ENCODE data around the gene KLF18. TPM values are rescaled to one million over a fixed set of nuclear protein-coding genes. Genes with fewer than 3 reads are reported as not detected.

KLF18 gene
- total and polyA plus RNA-seq, 11 donors: not detected

- Histone ChIP-seq H3K9me3 (no peaks in the 10 kb centered on the region), H3K4me1 (no peaks in the 10 kb centered on the region), H3K4me3 (no peak overlapping the region), H3K27ac (no peak overlapping the region), H3K27me3 (peaks cover 0 to 14% (median 0%) of the 10 kb centered on the region in 9 donors), H3K36me3 (no peaks in the 10 kb centered on the region)
- ATAC-seq (no peak), DNase-seq (no peak)
- intact Hi-C loops (cut with DNase I): no loop called here
- 88 to 95% (median 95%) methylated on average over 5 of the region's 5 CpGs for WGBS, 4 donors
- TF ChIP-seq CTCF (IDR thresholded peaks at IDR 0.05): no peak
- TF ChIP-seq POLR2A (IDR thresholded peaks at IDR 0.05): no peak
Measured at GRCh38 chr1:44110916-44111315, 30.5 kb downstream of the KLF18 start.

GRCh38 chr1:44108971-44109370 lies 32.5 kb downstream of the KLF18 start:
- Histone ChIP-seq H3K9me3 (no peaks in the 10 kb centered on the region), H3K27me3 (peaks cover 0 to 15% (median 0%) of the 10 kb centered on the region in 9 donors), H3K36me3 (no peaks in the 10 kb centered on the region), H3K4me1 (no peaks in the 10 kb centered on the region), H3K27ac (no peak overlapping the region), H3K4me3 (no peak overlapping the region)
- ATAC-seq: no peak
- intact Hi-C loops (cut with DNase I): no loop called here
- DNase-seq: no peak
- 92 to 96% (median 94%) methylated on average over 1 of the region's 1 CpG for WGBS, 4 donors
- TF ChIP-seq CTCF (IDR thresholded peaks at IDR 0.05) (no peak), POLR2A (IDR thresholded peaks at IDR 0.05) (no peak)

GRCh38 chr1:44108241-44108640 lies 33.2 kb downstream of the KLF18 start:
- no peak for DNase-seq
- WGBS, 4 donors: 84 to 92% (median 89%) methylated on average over 1 of the region's 1 CpG
- intact Hi-C loops (cut with DNase I): no loop called here
- Histone ChIP-seq H3K4me1 (no peaks in the 10 kb centered on the region), H3K9me3 (no peaks in the 10 kb centered on the region), H3K36me3 (no peaks in the 10 kb centered on the region), H3K4me3 (no peak overlapping the region), H3K27ac (no peak overlapping the region), H3K27me3 (peaks cover 0 to 15% (median 0%) of the 10 kb centered on the region in 9 donors)
- TF ChIP-seq POLR2A (IDR thresholded peaks at IDR 0.05): no peak
- TF ChIP-seq CTCF (IDR thresholded peaks at IDR 0.05): no peak
- ATAC-seq: no peak

- Histone ChIP-seq H3K9me3 (no peaks in the 10 kb centered on the region), H3K27me3 (peaks cover 0 to 15% (median 0%) of the 10 kb centered on the region in 9 donors), H3K4me3 (no peak overlapping the region), H3K36me3 (no peaks in the 10 kb centered on the region), H3K4me1 (no peaks in the 10 kb centered on the region), H3K27ac (no peak overlapping the region)
- no peak for DNase-seq
- no peak for ATAC-seq
- TF ChIP-seq CTCF (IDR thresholded peaks at IDR 0.05): no peak
- 72 to 77% (median 75%) methylated on average over 3 of the region's 3 CpGs for WGBS, 4 donors
- intact Hi-C loops (cut with DNase I): no loop called here
Measured at GRCh38 chr1:44105810-44106209, 35.6 kb downstream of the KLF18 start.

Measured in heart left ventricle (tissue), 16 donors.